A549 treated with CORT108297 at 1 μM for 4 hours (cell line): ENCODE data around the gene TPRX1. TPM values are rescaled to one million over a fixed set of nuclear protein-coding genes. Genes with fewer than 3 reads are reported as not detected.

Experiments used
- total RNA-seq: library from RNA; stranded (reverse); fragments of 200-300 nt; extraction: Qiagen RNA extraction; gene quantifications from 5 replicates; pipeline ENCODE4 v1.2.3, GENCODE V29; 2022

Gene TPRX1
- total RNA-seq = not detected in 5 replicates

DNA sequence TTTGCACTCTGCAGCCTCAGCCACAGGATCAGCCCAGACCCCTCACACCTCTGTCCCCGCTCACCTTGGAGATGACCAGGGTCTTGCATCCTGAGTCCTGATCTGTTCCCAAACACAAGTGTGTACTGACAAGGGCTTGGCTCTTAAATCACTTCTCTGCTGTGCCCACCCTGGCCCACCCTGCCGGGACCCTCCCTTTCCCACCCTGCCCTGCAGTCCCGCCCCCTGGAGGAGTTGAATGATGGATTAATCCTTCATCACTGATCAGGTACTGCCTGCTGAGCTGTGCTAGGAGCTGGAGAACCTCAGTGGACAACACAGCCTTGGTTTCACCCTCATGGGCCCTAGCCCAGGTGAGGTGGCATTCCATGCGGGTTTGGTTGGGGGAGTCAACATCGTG lies at the start of gene TPRX1:
TPRX1 (minus strand) TSS at position 101 of the 400 bp plus-strand sequence; CDS start at position 89, 12 bp downstream.

DNA sequence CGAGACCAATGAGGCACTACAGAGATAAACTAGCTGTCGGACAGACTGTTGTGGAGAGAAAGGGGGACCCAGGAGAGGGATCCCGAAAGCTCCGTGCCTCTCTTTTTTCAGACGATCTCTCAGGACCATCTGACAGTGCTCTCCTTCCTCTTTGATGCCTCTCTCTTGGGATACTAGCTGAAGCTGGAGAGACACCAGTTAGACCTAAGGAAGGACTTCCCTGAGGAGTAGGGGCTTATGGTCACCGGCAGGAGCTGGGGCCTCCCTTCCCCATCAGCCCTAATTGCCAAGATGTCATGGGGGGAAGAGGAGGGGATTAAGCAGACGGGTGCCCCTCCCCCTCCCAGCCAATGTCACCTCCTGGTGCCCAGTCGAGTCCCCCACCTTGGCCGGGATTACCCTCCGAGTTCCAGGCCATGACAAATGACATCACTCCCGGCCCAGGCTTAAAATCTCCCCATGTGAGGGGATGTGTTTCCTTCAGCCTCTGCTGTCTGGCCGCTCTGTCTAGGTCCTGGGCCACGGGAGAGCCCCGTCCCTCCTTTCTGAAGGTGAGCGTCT lies 17.2 kb upstream of the TPRX1 start, which contains the start of gene CRX:
CRX (plus strand) TSS at position 478 of the 561 bp plus-strand sequence. CDS start 12,507 bp downstream, outside the sequence.

DNA sequence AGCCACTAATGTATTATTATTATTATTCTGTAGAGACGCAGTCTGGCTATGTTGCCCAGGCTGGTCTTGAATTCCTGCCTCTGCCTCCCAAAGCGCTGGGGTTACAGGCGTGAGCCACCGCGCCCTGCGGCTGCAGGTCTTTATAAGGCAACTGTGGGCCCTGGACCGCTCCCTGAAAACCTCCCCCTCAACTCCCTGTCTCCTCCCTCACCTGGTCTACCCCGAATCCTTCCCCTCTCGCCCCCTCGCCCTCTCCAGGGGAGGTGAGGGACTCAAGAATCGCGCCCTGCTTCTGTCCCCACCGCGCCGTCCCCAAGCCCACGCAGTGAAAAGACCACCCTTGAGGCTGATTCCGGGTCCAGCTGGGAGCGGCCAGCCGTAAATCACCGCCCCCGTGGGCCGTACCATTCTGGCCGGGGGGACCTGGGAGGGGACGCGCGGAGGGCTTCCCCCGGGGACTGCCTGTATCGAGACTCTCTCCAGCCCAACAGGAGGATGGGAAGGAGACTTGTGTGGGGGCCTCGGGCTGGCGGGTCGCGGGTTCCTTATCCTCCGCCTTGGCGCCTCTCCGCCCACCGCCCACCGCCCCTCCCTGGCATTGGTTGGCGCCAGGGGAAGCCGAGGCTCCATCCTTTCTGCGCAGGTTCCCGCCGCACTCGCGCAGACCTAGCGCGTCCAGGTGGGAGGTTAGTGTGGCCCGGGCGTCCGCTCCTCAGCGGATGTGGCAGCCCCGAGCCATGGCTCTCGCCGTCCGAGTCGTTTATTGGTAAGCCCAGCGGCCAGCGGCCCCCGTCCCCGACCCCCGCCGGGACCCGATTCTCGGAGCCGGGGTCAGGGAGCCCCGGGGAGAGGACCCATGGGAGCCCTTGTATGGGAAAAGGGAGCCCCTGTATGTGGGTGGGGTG lies 26.1 kb downstream of the TPRX1 start, which contains the start of gene SELENOW:
SELENOW (plus strand) TSS at position 655 of the 905 bp plus-strand sequence; CDS start at position 738, 83 bp downstream.

Other genes with a start within 250 kb of the TPRX1 start
- gene ZNF541, start 231.4 kb downstream of the TPRX1 start, total RNA-seq = not detected in 5 replicates
- gene BICRA, start 195.4 kb downstream of the TPRX1 start, total RNA-seq = 10.7 to 16.1 TPM (median 13.6 TPM) in 5 replicates
- gene EHD2, start 91.1 kb downstream of the TPRX1 start, total RNA-seq = 119 to 156 TPM (median 141 TPM) in 5 replicates
- 239 to 288 TPM (median 245 TPM) in 5 replicates for gene NOP53, start 59.0 kb downstream of the TPRX1 start, total RNA-seq
- gene SELENOW, start 25.8 kb downstream of the TPRX1 start, total RNA-seq = 96.0 to 171 TPM (median 161 TPM) in 5 replicates
- not detected in 5 replicates for gene CRX, start 17.4 kb upstream of the TPRX1 start, total RNA-seq
- gene TPRX2, start 54.7 kb upstream of the TPRX1 start, total RNA-seq = not detected in 5 replicates
- not detected in 5 replicates for gene SULT2A1, start 81.8 kb upstream of the TPRX1 start, total RNA-seq
- not detected in 5 replicates for gene BSPH1, start 187.6 kb upstream of the TPRX1 start, total RNA-seq
- not detected in 5 replicates for gene ELSPBP1, start 190.1 kb upstream of the TPRX1 start, total RNA-seq
- gene CABP5, start 239.5 kb upstream of the TPRX1 start, total RNA-seq = not detected in 5 replicates